Measurements from ENCODE around the gene IL17REL.

The IL17REL gene

GRCh38 chr22:50027639-50028537 lies 15.3 kb upstream of the IL17REL start:
- peak in 1 of 2 donors; percentile 47 for DNase-seq (ENCODE audit: low read depth in 1 of 2, low spot score in 1 of 2)

GRCh38 chr22:50025993-50026392 lies 13.4 kb upstream of the IL17REL start:
- DNase-seq (ENCODE audit: low read depth in 1 of 2, low spot score in 1 of 2) = no peak

GRCh38 chr22:50022171-50022819 lies 9.7 kb upstream of the IL17REL start:
- no peak for DNase-seq (ENCODE audit: low read depth in 1 of 2, low spot score in 1 of 2)

GRCh38 chr22:50020606-50021005 lies 8.0 kb upstream of the IL17REL start:
- DNase-seq (ENCODE audit: low read depth in 1 of 2, low spot score in 1 of 2) = no peak

GRCh38 chr22:50019316-50019715 lies 6.8 kb upstream of the IL17REL start:
- DNase-seq (ENCODE audit: low read depth in 1 of 2, low spot score in 1 of 2) = no peak

GRCh38 chr22:50018608-50019285 lies 6.2 kb upstream of the IL17REL start:
- DNase-seq (ENCODE audit: low read depth in 1 of 2, low spot score in 1 of 2) = no peak

- DNase-seq (ENCODE audit: low read depth in 1 of 2, low spot score in 1 of 2) = no peak
Observed at GRCh38 chr22:50017701-50018224, 5.2 kb upstream of the IL17REL start.

- peak in 1 of 2 donors; percentile 65 for DNase-seq (ENCODE audit: low read depth in 1 of 2, low spot score in 1 of 2)
Observed at GRCh38 chr22:50016988-50017700, 4.6 kb upstream of the IL17REL start.

GRCh38 chr22:50016308-50016987 lies 3.9 kb upstream of the IL17REL start:
- no peak for DNase-seq (ENCODE audit: low read depth in 1 of 2, low spot score in 1 of 2)

GRCh38 chr22:50015451-50016307 lies 3.1 kb upstream of the IL17REL start:
- no peak for DNase-seq (ENCODE audit: low read depth in 1 of 2, low spot score in 1 of 2)

GRCh38 chr22:50014655-50015401 lies 2.3 kb upstream of the IL17REL start:
- no peak for DNase-seq (ENCODE audit: low read depth in 1 of 2, low spot score in 1 of 2)

- DNase-seq (ENCODE audit: low read depth in 1 of 2, low spot score in 1 of 2) = no peak
Observed at GRCh38 chr22:50014053-50014501, 1.5 kb upstream of the IL17REL start.

GRCh38 chr22:50011447-50012210 lies 936 bp downstream of the IL17REL start:
- DNase-seq (ENCODE audit: low read depth in 1 of 2, low spot score in 1 of 2) = no peak

- DNase-seq (ENCODE audit: low read depth in 1 of 2, low spot score in 1 of 2) = peak in 1 of 2 donors; percentile 62
Observed at GRCh38 chr22:50010676-50011446, 1.7 kb downstream of the IL17REL start.

GRCh38 chr22:50009765-50010675 lies 2.5 kb downstream of the IL17REL start:
- no peak for DNase-seq (ENCODE audit: low read depth in 1 of 2, low spot score in 1 of 2)

- DNase-seq (ENCODE audit: low read depth in 1 of 2, low spot score in 1 of 2) = no peak
Observed at GRCh38 chr22:50009251-50009650, 3.3 kb downstream of the IL17REL start.
